Caco-2 (cell line): ENCODE results near the gene MTPN. TPM values are rescaled to one million over a fixed set of nuclear protein-coding genes. Genes with fewer than 3 reads are reported as not detected.

ENCODE experiments used
- BruUV-seq: library from RNA; stranded (reverse); fragments of 400-500 nt; replicated peaks from 2 replicates; lab custom pipeline; 2021; lab: Mats Ljungman, UMichigan
- CTCF ChIA-PET: fragments of 300-600 bp; sonication (Branson Sonifier 250); formaldehyde crosslinking; loops from one replicate; lab custom pipeline; 2022; ENCODE audit warnings: antibody characterized with exemption; lab: Charles Lee
- POLR2A ChIA-PET: fragments of 300-600 bp; sonication (Branson Sonifier 250); formaldehyde crosslinking; loops from one replicate; lab custom pipeline; 2022; ENCODE audit warnings: antibody characterized with exemption; lab: Charles Lee
- DNase-seq, 2 experiments: peaks; one replicate each; pipeline versions ENCODE4 v3.0.0 to v3.0.0-alpha.2; 2020 to 2022
- H3K27me3 ChIP-seq: replicated peaks from 2 replicates; pipeline ENCODE4 v1.6.0; 2011; ENCODE audit warnings: low read length; ENCODE audit not compliant: control insufficient read depth, insufficient read depth
- H3K36me3 ChIP-seq: 2 replicates; pipeline ENCODE4 v1.5.1; 2011; ENCODE audit warnings: low read length; ENCODE audit not compliant: control insufficient read depth, insufficient read depth
- H3K4me1 ChIP-seq: fragments of 250-450 bp; sonication (Bioruptor Pico); 2 replicates; pipeline ENCODE4 v1.5.1; 2020; ENCODE audit warnings: mild to moderate bottlenecking
- H3K4me3 ChIP-seq: 2 replicates; pipeline ENCODE4 v1.5.1; 2011; ENCODE audit warnings: low read depth, mild to moderate bottlenecking, control low read depth, low read length
- H3K9me3 ChIP-seq: fragments of 250-450 bp; sonication (Bioruptor Pico); 2 replicates; pipeline ENCODE4 v1.5.1; 2020; ENCODE audit warnings: mild to moderate bottlenecking, moderate library complexity
- H3K27ac Mint-ChIP-seq: one replicate; pipeline ENCODE4 v1.8.0; 2022; ENCODE audit warnings: mixed read lengths; ENCODE audit not compliant: unreplicated experiment
- H3K27me3 Mint-ChIP-seq: one replicate; pipeline ENCODE4 v1.8.0; 2022; ENCODE audit warnings: mixed read lengths; ENCODE audit not compliant: insufficient read depth, unreplicated experiment
- H3K36me3 Mint-ChIP-seq: one replicate; pipeline ENCODE4 v1.8.0; 2022; ENCODE audit warnings: mild to moderate bottlenecking, mixed read lengths; ENCODE audit not compliant: insufficient read depth, unreplicated experiment
- H3K4me1 Mint-ChIP-seq: one replicate; pipeline ENCODE4 v1.8.0; 2022; ENCODE audit warnings: low read depth, mixed read lengths; ENCODE audit not compliant: unreplicated experiment
- H3K4me3 Mint-ChIP-seq: one replicate; pipeline ENCODE4 v1.8.0; 2022; ENCODE audit warnings: mild to moderate bottlenecking, moderate library complexity, mixed read lengths; ENCODE audit not compliant: unreplicated experiment
- H3K9me3 Mint-ChIP-seq: one replicate; pipeline ENCODE4 v1.8.0; 2022; ENCODE audit warnings: mixed read lengths; ENCODE audit not compliant: unreplicated experiment
- intact Hi-C: fragments of 100-400 bp; cut with micrococcal nuclease; formaldehyde crosslinking; loops from one replicate; pipeline ENCODE4 v1.10.0; 2022; ENCODE audit not compliant: unreplicated experiment
- total RNA-seq: library from RNA; stranded (reverse); gene quantifications from 2 replicates; pipeline ENCODE4 v1.2.3, GENCODE V29; 2022
- TF ChIP-seq, protein P1 (sequence below), 2 experiments: fragments of 200-600 bp in 1 of 2; IDR thresholded peaks; 1 replicate in 1 of 2; 2 replicates in 1 of 2; pipeline versions ENCODE4 v1.5.1 to v1.8.0; 2011 to 2022; ENCODE audit warnings: antibody characterized with exemption in 1 of 2, control low read depth in 1 of 2, inconsistent platforms in 1 of 2, low read depth in 1 of 2, low read length in 1 of 2, mild to moderate bottlenecking in 1 of 2, moderate library complexity in 1 of 2; ENCODE audit not compliant: insufficient read depth in 1 of 2, severe bottlenecking in 1 of 2, unreplicated experiment in 1 of 2

The MTPN gene
- total RNA-seq, 1 experiment from 2014 or later, result 138 TPM

DNA sequence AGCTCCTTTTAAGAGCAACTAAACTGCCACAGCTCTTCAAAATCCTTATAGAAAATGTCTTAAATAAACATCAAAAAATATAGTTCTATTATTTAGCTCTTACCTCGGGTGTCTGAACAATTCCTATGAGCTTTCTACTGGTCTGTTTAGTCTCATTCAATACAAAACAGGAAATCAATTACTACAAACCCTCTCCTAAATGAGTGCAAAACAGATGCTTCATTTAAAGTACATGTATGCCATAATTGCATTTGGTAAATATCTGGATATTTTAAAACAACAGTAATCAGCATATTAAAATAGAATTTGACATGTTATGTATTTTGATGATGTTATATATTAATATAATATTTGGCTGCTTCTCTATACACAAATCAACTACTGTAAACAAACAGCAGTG is 38.5 kb upstream of the MTPN start:
- no peaks in the 10 kb centered on the region for H3K9me3 ChIP-seq
- no peak overlapping the region for H3K27ac Mint-ChIP-seq
- no TSS peak for BruUV-seq
- intact Hi-C loops, result no loop called here
- no peaks in the 10 kb centered on the region for H3K4me1 Mint-ChIP-seq
- ChIA-PET POLR2A (no interaction called here), CTCF (interaction anchor here (0.5 kb wide), 1 partner anchor 278 kb away, joined by 6 read pairs; no protein-coding TSS in a partner anchor)
- H3K4me3 ChIP-seq, result no peak overlapping the region
- DNase-seq, result no peak
- TF ChIP-seq, protein P1, sequence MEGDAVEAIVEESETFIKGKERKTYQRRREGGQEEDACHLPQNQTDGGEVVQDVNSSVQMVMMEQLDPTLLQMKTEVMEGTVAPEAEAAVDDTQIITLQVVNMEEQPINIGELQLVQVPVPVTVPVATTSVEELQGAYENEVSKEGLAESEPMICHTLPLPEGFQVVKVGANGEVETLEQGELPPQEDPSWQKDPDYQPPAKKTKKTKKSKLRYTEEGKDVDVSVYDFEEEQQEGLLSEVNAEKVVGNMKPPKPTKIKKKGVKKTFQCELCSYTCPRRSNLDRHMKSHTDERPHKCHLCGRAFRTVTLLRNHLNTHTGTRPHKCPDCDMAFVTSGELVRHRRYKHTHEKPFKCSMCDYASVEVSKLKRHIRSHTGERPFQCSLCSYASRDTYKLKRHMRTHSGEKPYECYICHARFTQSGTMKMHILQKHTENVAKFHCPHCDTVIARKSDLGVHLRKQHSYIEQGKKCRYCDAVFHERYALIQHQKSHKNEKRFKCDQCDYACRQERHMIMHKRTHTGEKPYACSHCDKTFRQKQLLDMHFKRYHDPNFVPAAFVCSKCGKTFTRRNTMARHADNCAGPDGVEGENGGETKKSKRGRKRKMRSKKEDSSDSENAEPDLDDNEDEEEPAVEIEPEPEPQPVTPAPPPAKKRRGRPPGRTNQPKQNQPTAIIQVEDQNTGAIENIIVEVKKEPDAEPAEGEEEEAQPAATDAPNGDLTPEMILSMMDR (IDR thresholded peaks at IDR 0.05; ENCODE audit: insufficient read depth in 1 of 2, low read depth in 1 of 2, low read length in 1 of 2, severe bottlenecking in 1 of 2, unreplicated experiment in 1 of 2), result no peak
- H3K4me1 ChIP-seq, result no peaks in the 10 kb centered on the region
- no peak overlapping the region for H3K4me3 Mint-ChIP-seq
- H3K36me3 Mint-ChIP-seq, result no peaks in the 10 kb centered on the region
- peaks cover 11% of the 10 kb centered on the region for H3K27me3 Mint-ChIP-seq
- no peaks in the 10 kb centered on the region for H3K9me3 Mint-ChIP-seq
- H3K27me3 ChIP-seq, result no peaks in the 10 kb centered on the region; the same call in 1 of the 2 replicates
- H3K36me3 ChIP-seq, result no peaks in the 10 kb centered on the region

DNA sequence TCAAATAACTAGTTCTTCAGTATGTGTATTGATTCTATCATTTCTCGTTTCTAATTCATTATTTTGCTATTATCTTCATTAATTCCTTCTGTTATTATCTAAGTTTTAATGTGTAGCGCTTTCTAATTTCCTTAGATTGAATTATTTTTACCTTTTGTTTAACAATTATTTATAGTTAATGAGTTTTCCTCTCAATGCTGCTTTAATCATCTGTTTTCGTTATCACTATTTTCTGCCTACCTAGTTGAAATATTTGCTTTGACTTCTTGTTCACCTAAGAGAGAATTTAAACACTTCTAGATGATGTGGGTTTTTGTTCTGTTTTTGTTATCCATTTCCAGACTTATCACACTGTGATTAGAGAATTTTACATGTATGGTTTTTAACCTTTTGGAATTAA is 37.5 kb upstream of the MTPN start:
- ChIA-PET POLR2A (no interaction called here), CTCF (no interaction called here)
- peaks cover 11% of the 10 kb centered on the region for H3K27me3 Mint-ChIP-seq
- Histone ChIP-seq H3K4me3 (no peak overlapping the region), H3K36me3 (no peaks in the 10 kb centered on the region), H3K9me3 (no peaks in the 10 kb centered on the region), H3K27me3 (no peaks in the 10 kb centered on the region; the same call in 1 of the 2 replicates), H3K4me1 (no peaks in the 10 kb centered on the region)
- no peak overlapping the region for H3K4me3 Mint-ChIP-seq
- H3K9me3 Mint-ChIP-seq, result no peaks in the 10 kb centered on the region
- DNase-seq, result no peak
- H3K27ac Mint-ChIP-seq, result no peak overlapping the region
- TF ChIP-seq, protein P1 (IDR thresholded peaks at IDR 0.05; ENCODE audit: insufficient read depth in 1 of 2, low read depth in 1 of 2, low read length in 1 of 2, severe bottlenecking in 1 of 2, unreplicated experiment in 1 of 2), result no peak
- intact Hi-C loops, result no loop called here
- no TSS peak for BruUV-seq
- H3K36me3 Mint-ChIP-seq, result no peaks in the 10 kb centered on the region
- H3K4me1 Mint-ChIP-seq, result no peaks in the 10 kb centered on the region

DNA sequence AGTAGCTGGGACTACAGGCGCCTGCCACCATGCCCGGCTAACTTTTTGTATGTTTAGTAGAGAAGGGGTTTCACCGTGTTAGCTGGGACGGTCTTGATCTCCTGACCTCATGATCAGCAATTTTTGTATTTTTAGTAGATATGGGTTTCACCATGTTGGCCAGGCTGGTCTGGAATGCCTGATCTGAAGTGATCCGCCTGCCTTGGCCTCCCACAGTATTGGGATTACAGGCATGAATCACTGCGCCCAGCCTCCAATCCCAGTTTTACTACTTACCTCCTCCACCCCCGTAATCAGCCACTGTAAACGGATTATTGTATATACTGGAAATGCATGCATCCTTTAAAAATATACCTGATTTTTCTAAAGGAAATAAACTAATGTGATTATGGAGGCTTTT is 35.1 kb upstream of the MTPN start:
- intact Hi-C loops, result no loop called here
- CTCF ChIA-PET, result no interaction called here
- no TSS peak for BruUV-seq

More for the DNA sequence above, 35.1 kb upstream of the MTPN start:
- Mint-ChIP-seq H3K9me3 (no peaks in the 10 kb centered on the region), H3K4me3 (no peak overlapping the region), H3K4me1 (no peaks in the 10 kb centered on the region), H3K36me3 (no peaks in the 10 kb centered on the region), H3K27ac (no peak overlapping the region), H3K27me3 (peaks cover 8% of the 10 kb centered on the region)
- DNase-seq, result no peak
- POLR2A ChIA-PET, result no interaction called here
- Histone ChIP-seq H3K27me3 (no peaks in the 10 kb centered on the region; the same call in 1 of the 2 replicates), H3K4me1 (no peaks in the 10 kb centered on the region), H3K4me3 (no peak overlapping the region), H3K36me3 (no peaks in the 10 kb centered on the region), H3K9me3 (no peaks in the 10 kb centered on the region)
- TF ChIP-seq, protein P1 (IDR thresholded peaks at IDR 0.05; ENCODE audit: insufficient read depth in 1 of 2, low read depth in 1 of 2, low read length in 1 of 2, severe bottlenecking in 1 of 2, unreplicated experiment in 1 of 2), result no peak
